GM19193 (cell line): ENCODE data around the gene XIRP1.

Source experiments
- POLR2A ChIP-seq: IDR thresholded peaks from 4 replicates; pipeline ENCODE4 v1.6.1; 2011; ENCODE audit not compliant: insufficient read depth, insufficient read length; ENCODE audit errors: extremely low read depth

Gene XIRP1

GRCh38 chr3:39136533-39137434 is 55.6 kb downstream of the XIRP1 start:
- TF ChIP-seq POLR2A, result no peak

GRCh38 chr3:39135170-39135805 is 57.1 kb downstream of the XIRP1 start:
- no peak for TF ChIP-seq POLR2A

- no peak for TF ChIP-seq POLR2A
Measured at GRCh38 chr3:39134305-39134704, 58.1 kb downstream of the XIRP1 start.

- TF ChIP-seq POLR2A, result no peak
Measured at GRCh38 chr3:39133822-39134221, 58.6 kb downstream of the XIRP1 start.
